ENCODE measurements around the gene SLC46A2.

Gene SLC46A2

GRCh38 chr9:112900901-112901300 lies 10.2 kb upstream of the SLC46A2 start:
- Histone ChIP-seq H3K27me3 (ENCODE audit: control insufficient read depth in 1 of 2, insufficient read depth in 1 of 2, low read length in 2 of 2) (peaks cover 0 to 7% of the 10 kb centered on the region in 2 experiments), H3K4me3 (ENCODE audit: insufficient read depth in 1 of 2, low read depth in 1 of 2, low read length in 2 of 2) (no peak overlapping the region), H3K9me3 (ENCODE audit: control insufficient read depth, low read length) (no peaks in the 10 kb centered on the region), H2AFZ (ENCODE audit: low read depth, low read length) (no peak overlapping the region), H3K27ac (ENCODE audit: low read length, poor library complexity, severe bottlenecking) (no peak overlapping the region), H4K91ac (ENCODE audit: low read length) (no peak overlapping the region), H3K79me1 (replicated peaks; ENCODE audit: low read length, poor library complexity, severe bottlenecking) (no peaks in the 10 kb centered on the region), H3K23ac (ENCODE audit: low read length in 2 of 2) (no peak overlapping the region), H3K9ac (ENCODE audit: low read length) (no peak overlapping the region), H3K14ac (ENCODE audit: low read length in 2 of 2) (no peak overlapping the region), H2BK120ac (ENCODE audit: low read depth, low read length) (no peak overlapping the region), H3K4ac (ENCODE audit: low read depth in 1 of 2, low read length in 2 of 2) (no peak overlapping the region), H3K18ac (ENCODE audit: low read depth in 1 of 2, low read length in 2 of 2) (no peak overlapping the region), H2BK15ac (ENCODE audit: low read depth, poor library complexity, severe bottlenecking) (no peak overlapping the region), H2BK5ac (ENCODE audit: low read depth, low read length, poor library complexity, severe bottlenecking) (no peak overlapping the region), H2BK12ac (ENCODE audit: low read length in 2 of 2) (no peak overlapping the region), H2AK5ac (ENCODE audit: low read length, severe bottlenecking) (no peak overlapping the region), H4K8ac (ENCODE audit: low read length) (no peak overlapping the region), H3K4me2 (ENCODE audit: low read length, poor library complexity, severe bottlenecking) (no peak overlapping the region), H3K4me1 (ENCODE audit: control insufficient read depth, insufficient read depth, low read depth, low read length) (peaks cover 3% of the 10 kb centered on the region), H3K36me3 (ENCODE audit: control insufficient read depth in 1 of 2, insufficient read depth in 2 of 2, low read depth in 1 of 2, low read length in 2 of 2) (no peaks in the 10 kb centered on the region)
- no peak for DNase-seq
- WGBS, result 33% methylated on average over 1 of the region's 1 CpG

- Histone ChIP-seq H2BK5ac (ENCODE audit: low read depth, low read length, poor library complexity, severe bottlenecking) (no peak overlapping the region), H3K4ac (ENCODE audit: low read depth in 1 of 2, low read length in 2 of 2) (no peak overlapping the region), H3K18ac (ENCODE audit: low read depth in 1 of 2, low read length in 2 of 2) (no peak overlapping the region), H2BK12ac (ENCODE audit: low read length in 2 of 2) (no peak overlapping the region), H4K91ac (ENCODE audit: low read length) (no peak overlapping the region), H3K27ac (ENCODE audit: low read length, poor library complexity, severe bottlenecking) (no peak overlapping the region), H3K9me3 (ENCODE audit: control insufficient read depth, low read length) (no peaks in the 10 kb centered on the region), H3K9ac (ENCODE audit: low read length) (no peak overlapping the region), H3K36me3 (ENCODE audit: control insufficient read depth in 1 of 2, insufficient read depth in 2 of 2, low read depth in 1 of 2, low read length in 2 of 2) (no peaks in the 10 kb centered on the region), H3K27me3 (ENCODE audit: control insufficient read depth in 1 of 2, insufficient read depth in 1 of 2, low read length in 2 of 2) (peaks cover 0 to 7% of the 10 kb centered on the region in 2 experiments), H3K4me3 (ENCODE audit: insufficient read depth in 1 of 2, low read depth in 1 of 2, low read length in 2 of 2) (no peak overlapping the region), H3K23ac (ENCODE audit: low read length in 2 of 2) (no peak overlapping the region), H2AK5ac (ENCODE audit: low read length, severe bottlenecking) (no peak overlapping the region), H2BK120ac (ENCODE audit: low read depth, low read length) (no peak overlapping the region), H3K4me2 (ENCODE audit: low read length, poor library complexity, severe bottlenecking) (no peak overlapping the region), H3K14ac (ENCODE audit: low read length in 2 of 2) (no peak overlapping the region), H3K4me1 (ENCODE audit: control insufficient read depth, insufficient read depth, low read depth, low read length) (peaks cover 3% of the 10 kb centered on the region), H2BK15ac (ENCODE audit: low read depth, poor library complexity, severe bottlenecking) (no peak overlapping the region), H3K79me1 (replicated peaks; ENCODE audit: low read length, poor library complexity, severe bottlenecking) (no peaks in the 10 kb centered on the region), H4K8ac (ENCODE audit: low read length) (no peak overlapping the region), H2AFZ (ENCODE audit: low read depth, low read length) (no peak overlapping the region)
- WGBS, result 91% methylated on average over 2 of the region's 4 CpGs
- no peak for DNase-seq
Observed at GRCh38 chr9:112900488-112900887, 9.8 kb upstream of the SLC46A2 start.

- no peak overlapping the region for H3K4me3 ChIP-seq (ENCODE audit: insufficient read depth in 1 of 2, low read depth in 1 of 2, low read length in 2 of 2)
- no peak overlapping the region for H3K18ac ChIP-seq (ENCODE audit: low read depth in 1 of 2, low read length in 2 of 2)
- H3K27me3 ChIP-seq (ENCODE audit: control insufficient read depth in 1 of 2, insufficient read depth in 1 of 2, low read length in 2 of 2), result peaks cover 0 to 4% of the 10 kb centered on the region in 2 experiments
- H3K14ac ChIP-seq (ENCODE audit: low read length in 2 of 2), result no peak overlapping the region
- H3K4ac ChIP-seq (ENCODE audit: low read depth in 1 of 2, low read length in 2 of 2), result no peak overlapping the region
- H2BK12ac ChIP-seq (ENCODE audit: low read length in 2 of 2), result no peak overlapping the region
- H3K9me3 ChIP-seq (ENCODE audit: control insufficient read depth, low read length), result no peaks in the 10 kb centered on the region
- DNase-seq, result no peak
- no peak overlapping the region for H3K4me2 ChIP-seq (ENCODE audit: low read length, poor library complexity, severe bottlenecking)
- no peaks in the 10 kb centered on the region for H3K4me1 ChIP-seq (ENCODE audit: control insufficient read depth, insufficient read depth, low read depth, low read length)
- no peak overlapping the region for H2AFZ ChIP-seq (ENCODE audit: low read depth, low read length)
- H2BK15ac ChIP-seq (ENCODE audit: low read depth, poor library complexity, severe bottlenecking), result no peak overlapping the region
- H3K23ac ChIP-seq (ENCODE audit: low read length in 2 of 2), result no peak overlapping the region
- H2BK120ac ChIP-seq (ENCODE audit: low read depth, low read length), result no peak overlapping the region
- H3K27ac ChIP-seq (ENCODE audit: low read length, poor library complexity, severe bottlenecking), result no peak overlapping the region
- WGBS, result 94% methylated on average over 2 of the region's 6 CpGs
- H3K9ac ChIP-seq (ENCODE audit: low read length), result no peak overlapping the region
- no peak overlapping the region for H4K91ac ChIP-seq (ENCODE audit: low read length)
- H3K36me3 ChIP-seq (ENCODE audit: control insufficient read depth in 1 of 2, insufficient read depth in 2 of 2, low read depth in 1 of 2, low read length in 2 of 2), result no peaks in the 10 kb centered on the region
- no peak overlapping the region for H2BK5ac ChIP-seq (ENCODE audit: low read depth, low read length, poor library complexity, severe bottlenecking)
- no peak overlapping the region for H2AK5ac ChIP-seq (ENCODE audit: low read length, severe bottlenecking)
- H3K79me1 ChIP-seq (replicated peaks; ENCODE audit: low read length, poor library complexity, severe bottlenecking), result no peaks in the 10 kb centered on the region
- H4K8ac ChIP-seq (ENCODE audit: low read length), result no peak overlapping the region
Observed at GRCh38 chr9:112898872-112899311, 8.2 kb upstream of the SLC46A2 start.

GRCh38 chr9:112896131-112896530 lies 5.5 kb upstream of the SLC46A2 start:
- H3K27ac ChIP-seq (ENCODE audit: low read length, poor library complexity, severe bottlenecking), result no peak overlapping the region
- no peak overlapping the region for H2BK12ac ChIP-seq (ENCODE audit: low read length in 2 of 2)
- no peaks in the 10 kb centered on the region for H3K4me1 ChIP-seq (ENCODE audit: control insufficient read depth, insufficient read depth, low read depth, low read length)
- H2AFZ ChIP-seq (ENCODE audit: low read depth, low read length), result no peak overlapping the region
- no peak overlapping the region for H4K8ac ChIP-seq (ENCODE audit: low read length)
- no peaks in the 10 kb centered on the region for H3K79me1 ChIP-seq (replicated peaks; ENCODE audit: low read length, poor library complexity, severe bottlenecking)
- no peak overlapping the region for H3K9ac ChIP-seq (ENCODE audit: low read length)
- peaks cover 3 to 19% of the 10 kb centered on the region in 2 experiments for H3K27me3 ChIP-seq (ENCODE audit: control insufficient read depth in 1 of 2, insufficient read depth in 1 of 2, low read length in 2 of 2)
- no peaks in the 10 kb centered on the region for H3K9me3 ChIP-seq (ENCODE audit: control insufficient read depth, low read length)
- H2BK5ac ChIP-seq (ENCODE audit: low read depth, low read length, poor library complexity, severe bottlenecking), result no peak overlapping the region
- no peak overlapping the region for H4K91ac ChIP-seq (ENCODE audit: low read length)
- no peaks in the 10 kb centered on the region for H3K36me3 ChIP-seq (ENCODE audit: control insufficient read depth in 1 of 2, insufficient read depth in 2 of 2, low read depth in 1 of 2, low read length in 2 of 2)
- DNase-seq, result no peak
- no peak overlapping the region for H3K4me2 ChIP-seq (ENCODE audit: low read length, poor library complexity, severe bottlenecking)
- no peak overlapping the region for H3K18ac ChIP-seq (ENCODE audit: low read depth in 1 of 2, low read length in 2 of 2)
- no peak overlapping the region for H2AK5ac ChIP-seq (ENCODE audit: low read length, severe bottlenecking)
- H3K4me3 ChIP-seq (ENCODE audit: insufficient read depth in 1 of 2, low read depth in 1 of 2, low read length in 2 of 2), result no peak overlapping the region
- no peak overlapping the region for H2BK15ac ChIP-seq (ENCODE audit: low read depth, poor library complexity, severe bottlenecking)
- 65% methylated on average over 2 of the region's 3 CpGs for WGBS
- no peak overlapping the region for H3K14ac ChIP-seq (ENCODE audit: low read length in 2 of 2)
- H3K4ac ChIP-seq (ENCODE audit: low read depth in 1 of 2, low read length in 2 of 2), result no peak overlapping the region
- H3K23ac ChIP-seq (ENCODE audit: low read length in 2 of 2), result no peak overlapping the region
- no peak overlapping the region for H2BK120ac ChIP-seq (ENCODE audit: low read depth, low read length)
